DMS114 treated with DMSO at 0.1 percent for 48 hours (cell line): ENCODE measurements around the gene FRMPD1.

Experiments used
- DNase-seq: peaks from one replicate; lab custom pipeline; 2025; ENCODE audit not compliant: unreplicated experiment; lab: John Stamatoyannopoulos, UW

FRMPD1 gene

GRCh38 chr9:37679649-37680402, 29.1 kb downstream of the FRMPD1 start:
- DNase-seq, result no peak

GRCh38 chr9:37682951-37683350, 32.2 kb downstream of the FRMPD1 start:
- DNase-seq, result no peak

GRCh38 chr9:37683531-37684371, 33.0 kb downstream of the FRMPD1 start:
- no peak for DNase-seq

- DNase-seq, result no peak
Observed at GRCh38 chr9:37692622-37693221, 42.0 kb downstream of the FRMPD1 start.

GRCh38 chr9:37693260-37693659, 42.5 kb downstream of the FRMPD1 start:
- DNase-seq, result no peak

- DNase-seq, result no peak
Observed at GRCh38 chr9:37694355-37694754, 43.6 kb downstream of the FRMPD1 start.

- no peak for DNase-seq
Observed at GRCh38 chr9:37696528-37696927, 45.8 kb downstream of the FRMPD1 start.

GRCh38 chr9:37700131-37700530, 49.4 kb downstream of the FRMPD1 start:
- no peak for DNase-seq

GRCh38 chr9:37700900-37701299, 50.1 kb downstream of the FRMPD1 start:
- DNase-seq, result no peak

GRCh38 chr9:37705787-37706186, 55.0 kb downstream of the FRMPD1 start:
- DNase-seq, result no peak

- no peak for DNase-seq
Observed at GRCh38 chr9:37706290-37706689, 55.5 kb downstream of the FRMPD1 start.

- DNase-seq, result no peak
Observed at GRCh38 chr9:37707748-37708147, 57.0 kb downstream of the FRMPD1 start.

GRCh38 chr9:37710046-37710445, 59.3 kb downstream of the FRMPD1 start:
- no peak for DNase-seq

GRCh38 chr9:37715260-37715659, 64.5 kb downstream of the FRMPD1 start:
- no peak for DNase-seq

- no peak for DNase-seq
Observed at GRCh38 chr9:37715991-37716505, 65.3 kb downstream of the FRMPD1 start.

- no peak for DNase-seq
Observed at GRCh38 chr9:37719526-37719925, 68.8 kb downstream of the FRMPD1 start.

GRCh38 chr9:37727013-37727412, 76.3 kb downstream of the FRMPD1 start:
- no peak for DNase-seq

GRCh38 chr9:37729499-37729898, 78.7 kb downstream of the FRMPD1 start:
- DNase-seq, result no peak

- DNase-seq, result no peak
Observed at GRCh38 chr9:37730256-37730655, 79.5 kb downstream of the FRMPD1 start.

- DNase-seq, result no peak
Observed at GRCh38 chr9:37730839-37731238, 80.1 kb downstream of the FRMPD1 start.

GRCh38 chr9:37732086-37732741, 81.5 kb downstream of the FRMPD1 start:
- DNase-seq, result no peak
